ENCODE data around the gene NRG3.

GRCh38 chr10:82980321-82980720, 1105.3 kb downstream of the NRG3 start:
- no peak for TF ChIP-seq EP300 (IDR thresholded peaks at IDR 0.05; ENCODE audit: low read depth)
- no peak for TF ChIP-seq POLR2A (IDR thresholded peaks at IDR 0.05)

Measured in transverse colon (tissue), 1 donor.